AG08395 (cell line): ENCODE data around the gene TPK1.
"Not testable (repeated sequence)": the region's sequence is repeated elsewhere in the genome, so short reads cannot be mapped to it uniquely, and the experiment has no call there.

Experiments
- DNase-seq: peaks from one replicate; pipeline ENCODE4 v3.0.0; 2012; ENCODE audit warnings: mixed read lengths, low spot score

Gene TPK1

DNA sequence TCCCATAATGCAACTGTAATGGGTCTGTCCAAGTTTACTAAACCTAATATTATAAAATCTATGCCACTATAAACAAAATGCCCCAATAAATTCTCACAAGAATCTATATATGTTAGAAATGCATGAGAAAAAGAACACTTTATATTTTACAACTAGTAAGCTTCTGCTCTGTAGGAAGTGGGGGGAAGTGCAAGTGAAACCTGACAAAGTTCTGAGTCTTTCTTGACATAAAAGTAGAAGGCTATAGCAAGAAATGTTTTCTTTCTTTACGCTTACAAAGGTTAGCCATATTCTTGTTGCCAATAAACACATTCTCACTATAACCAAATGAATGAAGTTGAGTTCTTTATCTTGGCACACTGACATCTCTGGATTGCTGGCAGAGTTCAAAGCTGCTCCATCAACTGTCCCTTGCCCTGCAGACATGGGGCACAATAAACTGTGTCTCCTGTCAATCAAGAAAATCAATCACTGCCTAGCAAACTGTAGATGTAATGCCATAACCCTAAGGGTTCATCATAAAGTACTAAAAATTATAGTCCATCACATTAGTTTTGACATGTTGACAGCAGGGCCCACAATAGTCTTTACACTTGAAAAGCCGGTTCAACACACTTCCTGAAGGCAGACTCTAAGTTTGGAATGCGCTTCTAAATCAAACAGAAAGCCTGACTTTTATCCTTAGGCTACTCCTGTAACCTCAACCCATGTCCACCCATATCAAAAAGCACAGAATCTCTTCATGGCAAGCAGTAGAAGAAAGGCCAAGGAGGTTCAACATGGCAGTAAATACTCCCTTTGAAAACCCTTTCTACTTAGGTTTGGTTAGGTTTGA lies 58.6 kb downstream of the TPK1 start:
- DNase-seq = no peak

DNA sequence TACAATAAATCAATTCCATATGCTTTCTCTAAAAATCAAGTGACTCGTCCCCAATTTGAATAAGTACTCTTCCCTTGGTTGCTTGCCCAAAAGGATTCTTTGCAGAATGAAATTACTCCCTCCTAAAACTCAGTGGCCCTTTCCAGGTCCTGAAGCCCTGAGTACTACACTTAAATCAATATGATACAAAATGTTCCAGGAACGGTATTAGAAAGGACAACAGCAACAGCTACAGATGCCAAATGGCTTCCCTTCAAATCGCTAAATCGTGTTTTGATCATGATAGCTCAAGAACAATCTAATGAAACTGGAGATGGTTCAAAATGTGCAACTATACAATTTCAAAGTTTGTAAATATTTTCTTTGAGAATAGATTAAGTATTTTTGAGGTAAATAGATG lies 59.4 kb downstream of the TPK1 start:
- no peak for DNase-seq

DNA sequence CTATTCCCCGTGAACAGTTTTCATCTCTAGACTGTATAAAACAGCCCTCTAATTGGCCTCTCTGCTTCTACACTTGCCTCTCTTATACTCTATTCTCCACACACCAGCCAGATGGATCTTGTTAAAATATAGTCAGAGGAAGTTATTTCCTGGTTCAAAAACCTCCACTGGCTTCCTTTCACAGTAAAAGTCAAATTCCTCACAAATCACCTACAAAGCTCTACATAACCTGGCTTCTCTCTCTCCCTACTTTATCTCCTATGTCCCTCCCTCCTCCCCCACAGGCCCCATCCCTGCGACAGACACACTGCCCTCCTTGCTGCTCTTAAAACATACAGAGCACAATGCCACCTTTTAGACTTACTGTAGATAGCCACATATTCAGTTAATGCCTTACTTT lies 60.1 kb downstream of the TPK1 start:
- no peak for DNase-seq

DNA sequence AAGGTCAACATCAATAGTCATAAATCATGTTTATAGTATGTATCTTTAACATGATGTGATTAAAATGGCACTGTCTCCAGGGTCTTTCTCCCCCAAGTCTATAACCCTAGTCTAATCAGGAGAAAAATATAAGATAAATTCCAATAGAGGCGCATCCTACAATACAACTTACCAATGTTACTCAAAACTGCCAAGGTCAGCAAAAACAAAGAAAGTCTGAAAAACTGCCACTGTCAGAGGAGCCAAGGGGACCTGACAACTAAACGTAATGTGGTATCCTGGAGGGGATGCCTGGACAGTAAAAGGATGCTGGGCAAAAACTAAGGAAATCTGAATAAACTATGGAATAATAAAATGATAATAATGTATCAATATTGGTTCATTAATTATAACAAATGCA lies 63.9 kb downstream of the TPK1 start:
- DNase-seq = no peak

DNA sequence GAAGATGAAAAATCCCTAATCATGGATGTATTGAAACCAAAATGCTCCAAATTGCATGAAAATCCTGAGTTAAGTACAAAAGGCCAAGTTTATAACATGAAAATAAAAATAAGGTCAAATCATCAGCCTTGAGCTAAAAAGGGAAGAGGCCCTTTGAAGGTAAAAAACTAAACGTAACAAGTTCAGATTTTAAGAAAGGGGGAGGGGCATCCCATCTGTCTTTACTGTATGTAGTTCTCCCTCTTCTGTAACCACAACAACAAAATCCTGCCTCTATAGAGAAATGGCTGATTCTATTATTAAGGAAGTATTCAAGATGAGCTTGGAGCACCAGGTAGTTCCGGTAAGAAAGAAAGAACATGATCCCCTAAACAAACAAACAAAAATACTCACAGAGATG lies 64.7 kb downstream of the TPK1 start:
- DNase-seq = no peak

DNA sequence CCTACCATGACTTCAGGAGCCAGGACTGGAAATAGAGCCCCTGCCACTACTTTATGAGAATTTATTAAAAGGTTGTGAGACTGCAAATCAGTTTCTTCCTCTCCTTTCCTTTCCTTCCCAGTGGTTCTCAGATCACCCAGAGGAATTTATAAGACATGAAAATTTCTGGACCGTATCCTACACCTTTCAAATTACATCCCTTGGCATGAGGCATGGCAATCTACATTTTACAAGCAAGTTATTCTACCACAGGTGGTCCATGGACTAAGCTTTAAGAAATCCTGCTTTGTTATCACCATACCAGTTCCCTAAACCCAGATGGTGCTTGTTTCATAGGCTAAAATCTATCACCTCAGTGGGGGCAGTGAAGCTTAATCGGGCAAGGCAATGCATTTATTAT lies 66.5 kb downstream of the TPK1 start:
- DNase-seq = no peak

DNA sequence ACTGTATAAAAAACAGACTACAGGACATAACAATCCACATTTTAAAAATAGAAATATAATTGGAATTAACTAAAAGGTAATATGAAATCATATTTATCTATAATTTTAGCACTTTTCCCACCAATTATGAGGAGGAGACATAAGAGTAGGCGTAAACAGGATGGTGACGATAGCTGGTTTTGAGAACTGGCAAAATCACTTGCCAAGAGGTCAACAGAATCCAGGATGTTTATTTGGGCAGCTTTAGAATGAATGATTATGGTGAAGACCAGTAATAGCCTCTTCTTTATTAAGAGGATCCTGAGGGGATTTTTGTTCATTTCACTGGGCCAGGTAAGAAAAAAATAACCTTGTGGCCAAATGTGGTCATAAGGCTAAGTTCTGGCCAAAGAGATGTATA lies 67.2 kb downstream of the TPK1 start:
- no peak for DNase-seq

DNA sequence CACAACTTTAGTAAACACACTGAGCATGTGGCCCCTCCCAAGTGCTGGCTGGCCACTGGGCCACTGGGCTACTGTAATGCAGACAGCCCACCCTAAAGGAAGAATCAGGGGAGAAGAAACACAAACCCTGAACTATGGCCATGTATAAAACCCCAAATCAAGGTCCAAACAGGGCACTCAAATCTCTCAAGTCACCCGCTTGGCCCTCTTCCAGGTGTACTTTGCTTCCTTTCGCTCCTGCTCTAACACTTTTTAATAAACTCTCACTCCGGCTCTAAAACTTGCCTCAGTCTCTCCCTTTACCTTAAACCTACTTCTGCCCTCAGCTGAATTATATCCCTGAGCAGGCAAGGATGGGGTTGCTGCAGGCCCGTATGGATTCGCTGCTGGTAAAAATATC lies 72.6 kb downstream of the TPK1 start:
- DNase-seq = no peak

DNA sequence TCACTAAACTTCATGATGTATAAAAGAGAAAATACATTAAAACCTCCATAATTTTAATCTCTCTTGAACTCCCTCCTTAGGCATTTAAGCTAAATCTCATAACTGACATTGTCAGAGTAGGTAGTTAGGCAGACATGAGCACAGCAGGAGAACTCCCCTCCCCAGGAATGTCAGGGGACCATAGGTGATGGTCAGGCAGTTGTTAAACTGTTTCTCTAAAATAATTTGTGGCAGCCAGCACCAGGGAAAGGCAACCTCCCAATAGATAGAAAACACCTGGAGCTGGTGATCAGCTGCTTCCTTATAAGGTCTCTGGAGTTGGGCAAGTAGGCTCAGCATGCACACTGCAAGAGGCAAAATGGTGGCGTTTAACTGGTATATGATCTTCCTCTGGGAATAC lies 73.0 kb downstream of the TPK1 start:
- no peak for DNase-seq

DNA sequence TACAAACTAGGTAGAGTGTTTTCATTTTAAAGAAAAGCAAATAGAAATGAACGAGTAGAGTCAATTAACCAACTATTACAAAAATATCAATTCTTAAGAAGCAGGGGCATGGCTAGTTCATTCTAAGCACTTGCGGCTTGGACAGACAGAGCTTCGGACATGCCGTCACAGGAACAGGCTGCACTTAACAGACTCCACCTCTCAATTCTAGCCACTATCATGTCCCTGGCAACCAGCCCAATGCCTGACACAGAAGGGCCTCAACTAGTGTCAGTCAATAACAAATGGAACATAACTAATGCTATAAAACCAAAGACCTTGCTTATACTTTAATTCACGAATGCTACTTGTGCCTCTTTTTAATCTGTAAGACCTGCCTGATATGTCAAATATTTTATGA lies 74.4 kb downstream of the TPK1 start:
- no peak for DNase-seq

DNA sequence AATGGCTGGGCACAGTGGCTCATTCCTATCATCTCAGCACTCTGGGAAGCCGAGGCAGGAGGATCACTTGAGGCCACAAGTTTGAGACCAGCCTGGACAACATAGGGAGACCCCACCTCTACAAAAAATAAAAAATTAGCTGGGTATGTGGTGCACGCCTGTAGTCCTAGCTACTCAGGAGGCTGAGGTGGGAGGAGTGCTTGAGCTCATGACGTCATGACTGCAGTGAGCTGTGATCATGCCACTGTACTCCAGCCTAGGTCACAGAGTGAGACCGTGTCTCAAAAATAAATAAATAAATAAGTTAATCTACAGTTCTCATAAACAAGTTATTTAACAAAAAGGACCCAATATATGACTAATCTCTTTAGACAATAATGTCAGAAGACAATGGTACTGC lies 76.2 kb downstream of the TPK1 start:
- DNase-seq = no peak

DNA sequence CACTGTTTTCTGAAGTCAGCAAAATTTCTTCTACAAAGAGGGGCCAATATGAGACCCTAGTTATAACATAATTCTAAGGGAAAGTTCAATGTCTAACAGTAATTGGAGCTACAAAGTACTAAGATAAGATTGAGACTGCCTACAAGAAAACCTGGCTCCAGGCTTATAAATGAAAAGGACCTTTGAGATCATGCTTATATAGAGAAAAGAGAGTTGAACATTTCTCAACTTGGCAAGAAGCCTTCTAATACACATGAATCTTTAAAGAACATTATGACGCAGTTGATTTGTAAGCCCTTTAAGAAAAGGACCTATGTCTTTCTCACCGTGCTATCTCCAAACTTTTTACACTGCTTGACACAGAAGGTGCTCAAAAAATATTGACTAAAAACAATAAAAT lies 87.9 kb downstream of the TPK1 start:
- DNase-seq = no peak

DNA sequence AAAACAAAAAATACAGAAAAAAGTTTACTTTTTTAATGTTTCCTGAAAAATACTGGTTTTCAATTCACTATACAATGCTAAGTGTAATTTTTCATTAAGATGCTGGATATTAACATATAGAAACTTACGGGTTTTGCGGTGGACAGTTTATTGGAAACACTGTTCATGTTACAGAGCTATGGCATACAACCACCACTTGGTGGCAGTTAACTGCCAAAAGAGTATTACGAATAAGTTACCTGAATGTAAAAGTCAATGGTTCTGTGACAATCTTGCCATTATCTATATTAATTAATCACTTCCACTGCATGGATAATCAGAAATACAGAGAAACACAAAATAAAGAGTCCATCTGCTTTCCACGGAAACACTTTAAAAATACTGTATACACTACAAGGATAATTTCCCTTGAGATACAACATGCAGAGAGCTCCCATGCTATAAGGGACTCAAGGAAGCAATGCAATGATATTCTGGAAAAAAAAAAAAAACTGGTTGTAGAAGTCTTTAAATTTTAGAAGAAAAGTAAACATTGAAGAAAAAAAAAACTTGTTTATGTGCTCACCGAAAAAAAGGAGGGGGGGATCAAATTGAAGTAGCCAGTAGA lies 97.0 kb downstream of the TPK1 start:
- DNase-seq = peak; percentile 4

DNA sequence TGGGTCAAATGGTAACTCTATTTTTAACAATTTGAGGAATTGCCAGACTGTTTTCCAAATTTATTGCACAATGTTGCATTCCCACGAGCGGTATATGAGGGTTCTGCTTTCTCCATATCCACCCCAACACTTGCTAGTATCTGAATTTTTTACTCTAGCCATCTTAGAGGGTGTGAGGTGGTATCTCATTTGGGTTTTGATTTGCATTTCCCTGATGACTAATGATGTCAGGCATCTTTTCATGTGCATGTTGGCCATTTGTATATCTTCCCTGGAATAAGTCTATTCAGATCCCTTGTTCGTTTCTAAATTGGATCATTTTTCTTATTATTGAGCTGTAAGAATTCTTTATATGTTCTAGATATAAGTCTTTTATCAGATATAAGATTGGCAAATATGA lies 97.7 kb downstream of the TPK1 start:
- no peak for DNase-seq

DNA sequence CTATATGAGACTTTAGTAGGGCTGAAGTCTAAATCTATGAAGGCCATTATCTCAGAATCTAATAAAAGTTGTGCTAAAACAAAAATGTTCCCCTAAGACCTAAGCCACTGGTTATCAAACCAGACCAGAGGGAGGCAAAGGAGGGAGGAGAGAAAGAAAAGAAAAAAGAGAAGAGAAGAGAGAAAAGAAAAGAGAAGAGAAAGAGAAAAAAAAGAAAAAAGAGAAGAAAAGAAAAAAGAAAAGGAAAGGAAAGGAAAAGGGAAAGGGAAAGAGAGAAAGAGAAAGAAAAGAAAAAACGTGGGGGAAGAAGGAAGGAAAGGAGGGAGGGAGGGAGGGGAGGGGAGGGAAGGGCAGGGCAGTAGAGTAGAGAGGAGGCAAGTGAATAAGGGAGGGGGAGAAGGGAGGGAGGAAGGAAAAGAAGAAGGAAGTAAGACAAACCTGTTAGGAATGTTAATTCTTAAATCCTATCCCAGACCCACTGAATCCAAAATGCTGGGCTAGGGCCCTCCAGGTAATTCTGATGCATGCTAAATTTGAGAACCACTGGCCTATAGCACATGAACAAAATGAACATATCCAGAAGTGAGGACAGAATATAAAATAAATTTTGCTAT lies 98.9 kb downstream of the TPK1 start:
- no peak for DNase-seq

DNA sequence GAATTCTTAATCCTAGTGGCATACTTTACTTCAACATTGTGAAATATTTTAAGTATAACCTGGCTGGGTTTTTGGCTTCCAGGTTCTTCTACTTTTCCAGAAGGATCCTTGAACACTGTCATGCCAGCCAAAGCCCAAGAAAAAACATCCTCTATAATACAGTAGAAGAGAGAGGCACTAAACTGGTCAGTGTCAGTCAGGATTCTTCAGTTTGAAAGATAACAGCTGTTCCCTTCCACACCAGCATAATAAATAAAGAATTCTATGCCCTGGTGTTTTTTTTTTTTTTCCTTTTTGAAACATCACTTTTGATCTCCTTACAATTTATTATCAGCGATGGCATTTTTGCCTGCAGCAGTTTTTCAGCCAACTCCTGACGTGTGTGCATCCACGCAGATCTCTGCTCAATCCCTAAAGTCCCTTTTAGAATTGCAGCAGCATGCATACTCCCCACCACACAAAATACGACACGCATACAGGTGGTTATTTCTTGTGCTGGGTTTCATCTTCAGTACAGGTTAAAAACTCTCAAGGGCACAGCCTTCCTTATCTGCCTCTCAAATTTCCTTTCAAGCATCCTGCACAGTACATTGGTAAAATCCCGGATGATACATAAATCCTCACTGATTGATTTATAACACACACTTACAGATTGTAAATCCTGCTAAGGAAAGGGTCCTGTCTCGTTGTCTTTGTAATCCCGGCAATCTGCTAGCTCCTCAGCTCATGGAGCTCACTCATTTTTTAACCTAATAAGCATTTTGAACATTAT lies 100.2 kb downstream of the TPK1 start:
- no peak for DNase-seq

DNA sequence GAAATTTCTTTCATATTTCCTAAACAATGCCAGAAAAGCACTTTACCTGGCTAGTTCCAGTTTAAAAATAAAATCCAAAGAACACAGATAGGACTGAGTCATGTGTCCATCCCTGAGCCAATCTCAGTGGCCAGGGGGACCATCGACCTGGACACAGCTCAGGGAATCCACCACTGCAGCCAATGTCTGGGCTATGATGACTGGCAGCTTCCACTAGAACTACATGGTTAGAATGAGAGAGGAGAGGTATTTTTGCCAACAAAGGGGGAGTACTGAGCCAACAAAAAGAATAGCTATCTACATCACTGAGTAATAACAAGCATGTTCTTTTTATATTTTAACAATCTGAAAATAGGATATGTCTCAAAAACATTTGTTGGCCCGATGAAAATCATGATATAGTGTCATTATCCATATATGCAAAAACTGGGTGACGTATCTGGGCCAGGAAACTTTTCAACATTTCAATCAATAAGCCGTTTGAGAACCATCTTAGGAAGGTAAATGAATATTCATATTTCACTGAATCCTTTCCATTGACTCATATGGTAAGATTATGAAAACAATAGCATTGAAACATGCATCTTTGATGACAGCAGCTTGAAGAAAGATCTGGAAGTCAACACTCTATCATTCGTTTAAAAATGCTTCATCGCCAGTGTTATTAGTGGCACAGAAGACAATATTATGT lies 104.0 kb downstream of the TPK1 start:
- DNase-seq = no peak

DNA sequence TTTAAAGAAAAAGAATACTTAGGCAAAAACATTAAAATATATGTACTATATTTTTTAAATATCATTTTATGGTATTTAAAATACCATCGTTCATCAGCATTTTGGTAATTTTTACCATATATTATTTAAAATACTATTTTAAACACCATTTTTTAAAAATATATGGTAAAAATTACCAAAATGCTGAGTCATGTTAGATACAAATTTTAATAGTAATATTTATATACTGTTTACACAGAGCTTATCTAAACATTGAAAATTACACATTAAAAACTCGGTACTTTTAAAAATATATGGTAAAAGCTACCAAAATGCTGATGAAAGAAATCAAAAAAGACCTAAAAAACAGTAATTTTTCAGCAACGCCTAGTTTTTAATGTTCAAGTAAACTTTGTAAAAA lies 105.6 kb downstream of the TPK1 start:
- no peak for DNase-seq

DNA sequence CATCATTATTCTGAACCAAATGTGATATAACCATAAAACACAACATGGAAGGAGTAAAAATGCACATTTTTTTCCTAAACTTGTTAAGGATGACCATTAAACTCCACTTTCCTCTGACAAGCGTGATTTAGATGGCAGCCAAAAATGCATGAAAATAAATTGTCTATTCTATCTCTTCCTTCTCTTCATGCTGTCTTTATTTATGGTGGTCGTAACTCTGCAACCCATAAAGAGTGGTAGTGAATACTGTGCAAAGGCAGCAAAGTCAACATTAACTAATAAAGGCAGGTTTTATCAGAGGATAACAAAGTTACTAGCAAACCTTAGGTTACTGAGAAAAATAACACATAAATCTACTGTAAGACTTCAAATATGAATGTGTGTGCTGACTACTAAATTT lies 106.6 kb downstream of the TPK1 start:
- DNase-seq = no peak

DNA sequence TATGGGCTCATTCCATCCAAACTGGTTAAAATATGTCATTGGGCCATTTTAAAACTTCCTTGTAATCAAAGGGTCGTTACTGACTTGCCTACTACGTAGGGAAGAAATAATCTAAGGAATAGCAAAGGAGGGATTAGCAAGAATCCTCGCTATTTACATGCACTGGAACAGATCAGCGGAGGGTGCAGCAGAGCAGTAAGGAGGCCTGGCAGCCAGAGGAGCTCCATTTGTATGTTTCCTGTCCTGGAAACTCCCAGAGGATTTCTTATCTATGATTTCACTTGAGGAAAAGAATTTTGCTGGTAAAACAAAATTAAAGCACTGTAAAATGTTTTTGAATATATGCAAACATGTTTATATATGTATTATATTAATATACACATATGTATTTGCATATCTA lies 107.3 kb downstream of the TPK1 start:
- no peak for DNase-seq

DNA sequence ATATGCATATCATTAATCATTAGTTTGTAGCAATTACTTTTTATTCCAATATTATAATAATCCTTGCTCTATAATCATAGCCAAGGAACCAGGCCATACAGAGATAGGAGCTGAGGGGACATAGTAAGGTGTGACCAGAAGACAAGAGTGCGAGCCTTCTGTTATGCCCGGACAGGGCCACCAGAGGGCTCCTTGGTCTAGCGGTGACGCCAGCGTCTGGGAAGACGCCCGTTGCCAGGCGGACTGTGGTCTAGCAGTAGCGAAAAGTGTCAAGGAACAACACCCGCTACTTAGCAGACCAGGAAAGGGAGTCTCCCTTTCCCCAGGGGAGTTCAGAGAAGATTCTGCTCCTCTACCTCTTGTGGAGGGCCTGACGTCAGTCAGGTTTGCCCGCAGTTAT lies 109.0 kb downstream of the TPK1 start:
- DNase-seq = not testable (repeated sequence)

DNA sequence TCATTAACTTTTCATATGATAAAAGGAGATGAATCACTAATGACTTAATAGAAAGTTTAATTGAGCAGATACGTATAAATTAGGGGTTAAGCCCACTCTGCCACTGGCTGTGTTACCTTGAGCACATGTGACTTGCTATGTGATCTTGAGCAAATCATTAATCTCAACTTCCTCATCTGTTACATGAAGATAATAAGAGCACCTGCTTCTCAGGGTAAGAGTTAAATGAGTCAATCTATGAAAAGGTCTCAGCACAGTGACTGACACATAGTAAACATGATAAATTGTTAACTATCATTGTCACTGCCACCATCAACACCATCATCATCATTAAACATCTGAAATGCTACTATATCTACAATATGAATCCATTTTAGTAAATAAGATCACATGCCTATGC lies 110.8 kb downstream of the TPK1 start:
- no peak for DNase-seq
